Coronary artery (tissue), 2 donors: Measurements from ENCODE around the gene NAA80.

Experiments
- DNase-seq: peaks from one replicate; pipeline ENCODE4 v3.0.0-alpha.2; 2017; ENCODE audit warnings: low spot score
- H3K27ac ChIP-seq, 2 donors: fragments of 200-600 bp; sonication (generic); one replicate each; pipeline ENCODE4 v1.5.1; 2016 to 2019
- H3K4me3 ChIP-seq: fragments of 200-600 bp; sonication (generic); 2 replicates; pipeline ENCODE4 v1.5.1; 2016; ENCODE audit warnings: mild to moderate bottlenecking, moderate library complexity
- CTCF ChIP-seq: fragments of 200-600 bp; sonication (generic); IDR thresholded peaks from one replicate; pipeline ENCODE4 v1.5.1; 2019; ENCODE audit warnings: antibody characterized with exemption

The NAA80 gene

GRCh38 chr3:50323614-50324199 is 24.5 kb upstream of the NAA80 start:
- DNase-seq: no peak
- Histone ChIP-seq H3K4me3 (no peak overlapping the region), H3K27ac (peak overlapping the region; percentile 52 to 91)
- no peak for TF ChIP-seq CTCF

GRCh38 chr3:50323092-50323600 is 23.9 kb upstream of the NAA80 start:
- no peak for DNase-seq
- Histone ChIP-seq H3K27ac (peak overlapping the region; percentile 52 to 91), H3K4me3 (peak overlapping the region; percentile 85)
- no peak for TF ChIP-seq CTCF

DNA sequence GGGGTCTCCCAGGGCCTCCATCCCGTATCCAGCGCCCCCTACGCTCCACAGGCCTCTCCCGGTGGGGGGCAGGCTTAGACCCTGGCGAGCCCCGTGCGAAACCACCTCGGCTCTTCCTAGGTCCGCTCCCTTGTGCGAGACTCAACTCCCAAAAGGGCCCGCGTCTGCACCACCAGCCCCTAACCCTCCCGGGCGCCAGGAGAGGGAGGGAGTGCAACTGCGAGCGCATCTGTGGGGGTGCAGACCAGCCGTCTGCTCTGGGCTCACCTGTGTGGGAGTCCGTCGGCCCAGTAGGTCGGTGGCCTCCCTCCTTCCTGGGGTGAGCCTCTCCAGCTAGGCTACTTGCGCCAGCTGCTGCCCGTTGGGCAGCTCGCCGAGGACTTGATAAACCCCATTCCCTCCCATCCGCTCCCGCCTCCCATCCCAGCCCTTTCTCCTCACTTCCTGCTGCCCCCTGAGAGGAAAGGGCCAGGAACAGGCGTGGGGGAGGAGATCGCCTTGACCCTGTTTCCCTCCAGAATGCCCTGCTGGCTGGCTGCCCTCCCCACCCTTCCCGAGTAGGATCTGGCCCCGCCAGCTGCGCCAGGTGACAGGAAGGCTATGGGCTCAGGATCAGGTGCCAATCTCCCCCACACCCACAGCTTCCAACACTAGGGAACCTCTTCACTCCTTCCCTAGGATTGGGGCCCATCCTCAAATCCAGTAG is 23.3 kb upstream of the NAA80 start, which contains the start of gene HYAL2:
HYAL2 (minus strand) TSS at position 360 of the 706 bp plus-strand sequence. CDS start 2,256 bp downstream, outside the sequence.
- DNase-seq: no peak
- no peak for TF ChIP-seq CTCF
- H3K4me3 ChIP-seq: peak within 1 kb of the TSS; percentile 85
- peak within 1 kb of the TSS; percentile 69 to 91 for H3K27ac ChIP-seq

DNA sequence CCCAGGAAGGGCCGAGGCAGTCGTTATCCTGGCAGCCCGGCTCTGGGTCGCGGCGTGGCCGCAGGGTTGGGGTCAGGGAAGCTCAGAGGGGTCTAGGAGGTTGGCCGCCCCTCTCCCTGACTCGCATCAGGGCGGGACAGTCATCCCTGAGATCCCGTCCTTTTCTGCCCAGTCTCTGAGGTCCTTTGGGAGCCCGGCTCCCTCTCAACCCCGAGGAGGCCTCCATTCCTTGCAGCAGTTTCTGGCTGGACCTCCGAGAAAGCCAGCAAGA is 22.8 kb upstream of the NAA80 start:
- TF ChIP-seq CTCF: no peak
- Histone ChIP-seq H3K4me3 (peak overlapping the region; percentile 85), H3K27ac (peak overlapping the region; percentile 52 to 91)
- DNase-seq: no peak

DNA sequence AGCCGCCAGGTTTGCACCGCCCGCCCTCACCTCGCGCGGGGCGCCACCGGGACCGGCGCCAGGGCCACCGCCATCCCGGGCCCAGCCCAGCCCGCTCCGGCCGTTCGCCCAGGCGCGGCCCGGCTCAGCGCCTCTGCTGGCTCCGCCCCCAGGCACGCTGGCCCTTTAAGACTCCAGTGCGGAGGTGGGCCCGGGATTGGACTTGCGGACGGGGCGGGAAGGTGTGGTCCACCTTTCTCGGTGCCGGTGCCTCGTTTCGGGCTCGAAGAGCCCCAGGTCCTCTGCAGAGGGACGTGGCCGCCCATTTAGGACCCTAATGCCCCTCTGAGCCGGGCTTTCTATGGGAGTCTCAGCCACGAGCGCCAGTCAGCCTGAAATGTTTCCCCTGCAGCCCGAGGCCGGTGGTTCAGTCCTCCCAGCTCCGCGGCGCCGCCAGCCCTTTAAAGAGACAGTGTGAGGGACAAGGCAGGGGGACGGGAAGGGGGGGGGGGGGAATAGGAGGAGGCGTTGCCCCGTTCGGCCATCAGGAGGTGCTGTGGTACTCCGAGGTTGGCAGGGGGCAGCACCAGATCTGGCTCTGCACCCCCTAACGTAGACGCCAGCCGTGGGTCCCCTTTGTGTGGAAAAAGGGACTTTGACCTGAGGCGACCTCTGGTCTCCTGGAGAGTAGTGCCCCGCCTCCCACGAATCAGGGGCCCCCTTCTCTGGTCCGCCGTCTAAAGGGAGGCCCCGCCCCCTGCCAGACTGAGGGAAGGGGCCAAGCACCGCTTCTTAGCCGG is 22.3 kb upstream of the NAA80 start:
- no peak for TF ChIP-seq CTCF
- H3K4me3 ChIP-seq: peak overlapping the region; percentile 85
- peak overlapping the region; percentile 69 to 91 for H3K27ac ChIP-seq
- peak; percentile 93 for DNase-seq

- no peak for DNase-seq
- Histone ChIP-seq H3K4me3 (peak overlapping the region; percentile 85), H3K27ac (peak overlapping the region; percentile 69 to 91)
- no peak for TF ChIP-seq CTCF
These were observed 21.7 kb upstream of the NAA80 start for GRCh38 chr3:50320853-50321335.
